Lung (tissue), 12 donors: ENCODE measurements around the gene FBN3. TPM values are rescaled to one million over a fixed set of nuclear protein-coding genes. Genes with fewer than 3 reads are reported as not detected.

Experiments
- ATAC-seq: fragments of 200-7000 bp; cut with Tn5 transposase; one replicate; pipeline ENCODE4 v1.9.1; 2020; ENCODE audit warnings: moderate number of reproducible peaks; ENCODE audit not compliant: insufficient read depth, low FRiP score
- DNase-seq, 3 donors: peaks; one replicate each; pipeline ENCODE4 v3.0.0-alpha.2; 2013 to 2017
- H3K27ac ChIP-seq, 2 donors: one replicate each; pipeline ENCODE4 v1.5.1; 2013; ENCODE audit warnings: mild to moderate bottlenecking in 2 of 2, moderate library complexity in 2 of 2, control low read depth in 1 of 2, inconsistent platforms in 1 of 2, low read depth in 1 of 2, low read length in 1 of 2
- H3K27me3 ChIP-seq, 3 donors: one replicate each; pipeline ENCODE4 v1.5.1; 2013; ENCODE audit warnings: low read length in 2 of 3; ENCODE audit not compliant: control insufficient read depth in 3 of 3, insufficient read depth in 3 of 3
- H3K36me3 ChIP-seq, 4 donors: one replicate each; pipeline ENCODE4 v1.5.1; 2013; ENCODE audit warnings: low read length in 4 of 4, mild to moderate bottlenecking in 1 of 4, moderate library complexity in 1 of 4; ENCODE audit not compliant: control insufficient read depth in 4 of 4, insufficient read depth in 4 of 4
- H3K4me1 ChIP-seq, 5 donors: one replicate each; pipeline ENCODE4 v1.5.1; 2013; ENCODE audit warnings: low read length in 5 of 5, mild to moderate bottlenecking in 2 of 5, moderate library complexity in 1 of 5; ENCODE audit not compliant: control insufficient read depth in 5 of 5, insufficient read depth in 5 of 5
- H3K4me3 ChIP-seq: one replicate; pipeline ENCODE4 v1.5.1; 2013; ENCODE audit warnings: mild to moderate bottlenecking, control low read depth, moderate library complexity
- H3K9ac ChIP-seq, 2 donors: one replicate each; pipeline ENCODE4 v1.5.1; 2013; ENCODE audit warnings: low read length in 2 of 2, control low read depth in 1 of 2; ENCODE audit not compliant: insufficient read depth in 1 of 2
- H3K9me3 ChIP-seq, 4 donors: one replicate each; pipeline ENCODE4 v1.5.1; 2013; ENCODE audit warnings: low read length in 3 of 4, mild to moderate bottlenecking in 1 of 4, moderate library complexity in 1 of 4; ENCODE audit not compliant: control insufficient read depth in 4 of 4, insufficient read depth in 3 of 4
- CTCF ChIP-seq: IDR thresholded peaks from 2 replicates; pipeline ENCODE4 v1.5.1; 2012; ENCODE audit warnings: mild to moderate bottlenecking; ENCODE audit errors: control extremely low read depth, extremely low read depth
- WGBS, 2 donors: extraction: QIAGEN DNeasy Blood & Tissue Kit; methylation state at CpG; one replicate each; pipeline ENCODE4 v1.1.7; 2013; 5-methylcytosine and 5-hydroxymethylcytosine counted together
- polyA plus RNA-seq, 2 donors: library from polyadenylated mRNA; stranded (reverse); fragments of 200-250 nt; gene quantifications; one replicate each; pipeline ENCODE4 v1.2.1, GENCODE V29; 2013
- total RNA-seq, 2 donors: library from RNA; depleted of rRNA in 1 of 2; stranded (reverse); fragments of >200 nt in 1 of 2; gene quantifications; one replicate each; pipeline ENCODE4 v1.2.1, GENCODE V29; 2014 to 2021
- donor health status: control.
- donor health status: control.
- donor health status: Bipolar disorder and iron deficiency.
- donor health status: healthy.
- donor health status: DM: yes; HTN: yes; CAD: no.

Gene FBN3
- total and polyA plus RNA-seq, 4 donors, result 0.32 to 26.4 (median 2.1) TPM

DNA sequence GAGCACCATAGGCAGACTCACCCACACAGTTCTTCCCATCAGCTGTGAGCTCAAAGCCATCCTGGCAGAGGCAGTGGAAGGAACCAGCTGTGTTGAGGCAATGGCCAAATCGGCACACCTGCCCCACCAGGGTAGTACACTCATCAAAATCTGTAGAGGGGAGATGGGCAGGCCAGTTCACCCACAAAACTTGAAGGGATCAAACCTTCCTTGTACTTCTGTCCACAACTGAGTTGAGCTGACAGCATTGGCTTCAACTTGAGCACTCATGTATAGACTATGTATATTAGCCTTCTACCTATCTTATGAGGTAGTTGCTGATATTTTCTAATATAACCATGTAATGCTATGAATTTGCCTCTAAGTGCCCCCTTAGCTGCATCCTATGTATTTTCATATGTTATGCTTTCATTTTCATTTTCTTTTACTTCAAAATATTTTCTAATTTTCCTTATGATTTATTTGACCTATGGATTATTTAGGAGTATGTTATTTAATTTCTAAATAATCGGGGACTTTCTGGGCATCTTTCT is 54.0 kb downstream of the FBN3 start:
- H3K4me1 ChIP-seq, result no peaks in the 10 kb centered on the region
- DNase-seq, result no peak
- 77 to 95% methylated on average over 2 of the region's 2 CpGs for WGBS, 2 donors

GRCh38 chr19:8094336-8094735 is 55.1 kb downstream of the FBN3 start:
- Histone ChIP-seq H3K9ac (no peak overlapping the region), H3K36me3 (peaks cover 0 to 42% (median 4%) of the 10 kb centered on the region in 4 donors), H3K4me1 (no peaks in the 10 kb centered on the region), H3K27ac (no peak overlapping the region), H3K27me3 (no peaks in the 10 kb centered on the region), H3K9me3 (peaks cover 2 to 28% (median 9%) of the 10 kb centered on the region in 4 donors), H3K4me3 (no peak overlapping the region)
- DNase-seq, result no peak
- WGBS, 2 donors, result 83 to 85% methylated on average over 6 of the region's 6 CpGs
- no peak for TF ChIP-seq CTCF
- no peak for ATAC-seq

More for the DNA sequence above, 54.0 kb downstream of the FBN3 start:
- H3K4me3 ChIP-seq, result no peak overlapping the region
- H3K36me3 ChIP-seq, result peaks cover 0 to 41% (median 4%) of the 10 kb centered on the region in 4 donors
- no peaks in the 10 kb centered on the region for H3K27me3 ChIP-seq
- no peak for ATAC-seq
- peaks cover 2 to 24% (median 9%) of the 10 kb centered on the region in 4 donors for H3K9me3 ChIP-seq
- H3K9ac ChIP-seq, result no peak overlapping the region
- no peak for TF ChIP-seq CTCF
- H3K27ac ChIP-seq, result no peak overlapping the region

DNA sequence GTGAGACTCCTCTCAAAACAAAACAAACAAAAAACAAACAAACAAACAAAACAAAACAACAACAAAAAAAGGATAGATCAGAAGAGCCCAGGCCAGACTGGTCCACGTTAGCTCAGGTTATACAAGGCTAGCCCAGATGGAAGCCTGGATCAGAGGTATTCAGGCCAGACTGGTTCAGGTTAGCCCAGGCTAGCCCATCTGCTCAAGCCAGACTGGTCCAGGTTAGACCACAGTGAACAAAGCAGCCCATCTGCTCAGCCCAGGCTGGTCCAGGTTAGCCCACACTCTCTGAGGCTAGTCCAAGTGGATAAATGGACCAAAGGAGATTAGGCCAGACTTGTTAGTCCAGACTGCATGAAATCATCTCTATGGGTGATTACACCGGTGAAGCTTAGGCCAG is 55.7 kb downstream of the FBN3 start:
- ATAC-seq, result no peak
- Histone ChIP-seq H3K9me3 (peaks cover 2 to 28% (median 9%) of the 10 kb centered on the region in 4 donors), H3K27me3 (no peaks in the 10 kb centered on the region), H3K4me1 (no peaks in the 10 kb centered on the region), H3K4me3 (no peak overlapping the region), H3K9ac (no peak overlapping the region), H3K27ac (no peak overlapping the region), H3K36me3 (peaks cover 0 to 48% (median 5%) of the 10 kb centered on the region in 4 donors)
- no peak for TF ChIP-seq CTCF
- 93 to 100% methylated on average over 2 of the region's 2 CpGs for WGBS, 2 donors
- DNase-seq, result no peak

GRCh38 chr19:8090950-8091349 is 58.4 kb downstream of the FBN3 start:
- Histone ChIP-seq H3K27ac (no peak overlapping the region), H3K4me3 (no peak overlapping the region), H3K36me3 (peaks cover 0 to 42% (median 6%) of the 10 kb centered on the region in 4 donors), H3K9me3 (peaks cover 0 to 21% (median 6%) of the 10 kb centered on the region in 4 donors), H3K4me1 (peaks cover 0 to 2% (median 0%) of the 10 kb centered on the region in 5 donors), H3K27me3 (no peaks in the 10 kb centered on the region), H3K9ac (no peak overlapping the region)
- ATAC-seq (no peak), DNase-seq (no peak)
- no peak for TF ChIP-seq CTCF
- whole genome bisulfite sequencing, 2 donors, result 95 to 98% methylated on average over 2 of the region's 2 CpGs
